Gastroesophageal sphincter (tissue), 3 donors: Measurements from ENCODE around the gene HRH1.

Experiments used
- EP300 ChIP-seq: sonication (generic); formaldehyde crosslinking; IDR thresholded peaks from one replicate; pipeline ENCODE4 v1.6.1; 2017; ENCODE audit warnings: antibody characterized with exemption, mild to moderate bottlenecking
- POLR2A ChIP-seq, 2 donors: fragments of 450-650 bp; IDR thresholded peaks; one replicate each; pipeline ENCODE4 v1.6.1; 2017; ENCODE audit warnings: antibody characterized with exemption in 2 of 2, mild to moderate bottlenecking in 2 of 2, moderate library complexity in 1 of 2
- POLR2AphosphoS5 ChIP-seq: sonication (generic); formaldehyde crosslinking; IDR thresholded peaks from one replicate; pipeline ENCODE4 v1.6.1; 2017; ENCODE audit warnings: antibody characterized with exemption
- TF ChIP-seq, protein P1 (sequence below), 4 experiments: fragments of 200-600 bp in 2 of 4; fragments of 450-650 bp in 2 of 4; sonication (generic) in 1 of 4; IDR thresholded peaks; one replicate each; pipeline ENCODE4 v1.5.1; 2017 to 2019; ENCODE audit warnings: antibody characterized with exemption in 4 of 4, mild to moderate bottlenecking in 2 of 4, moderate library complexity in 2 of 4

DNA sequence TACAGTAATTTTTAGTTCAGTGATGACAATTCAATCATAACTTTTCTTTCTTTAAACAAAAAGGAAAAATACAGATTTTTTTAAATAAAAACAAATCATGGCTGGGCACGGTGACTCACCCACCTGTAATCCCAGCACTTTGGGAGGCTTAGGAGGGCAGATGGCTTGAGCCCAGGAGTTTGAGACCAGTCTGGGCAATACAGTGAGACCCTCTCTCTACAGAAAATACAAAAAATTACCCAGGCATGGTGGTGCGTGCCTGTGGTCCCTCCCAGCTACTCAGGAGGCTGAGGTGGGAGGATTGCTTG is 92.3 kb downstream of the HRH1 start:
- TF ChIP-seq POLR2A (IDR thresholded peaks at IDR 0.05) = no peak
- TF ChIP-seq EP300 = no peak
- TF ChIP-seq, protein P1, sequence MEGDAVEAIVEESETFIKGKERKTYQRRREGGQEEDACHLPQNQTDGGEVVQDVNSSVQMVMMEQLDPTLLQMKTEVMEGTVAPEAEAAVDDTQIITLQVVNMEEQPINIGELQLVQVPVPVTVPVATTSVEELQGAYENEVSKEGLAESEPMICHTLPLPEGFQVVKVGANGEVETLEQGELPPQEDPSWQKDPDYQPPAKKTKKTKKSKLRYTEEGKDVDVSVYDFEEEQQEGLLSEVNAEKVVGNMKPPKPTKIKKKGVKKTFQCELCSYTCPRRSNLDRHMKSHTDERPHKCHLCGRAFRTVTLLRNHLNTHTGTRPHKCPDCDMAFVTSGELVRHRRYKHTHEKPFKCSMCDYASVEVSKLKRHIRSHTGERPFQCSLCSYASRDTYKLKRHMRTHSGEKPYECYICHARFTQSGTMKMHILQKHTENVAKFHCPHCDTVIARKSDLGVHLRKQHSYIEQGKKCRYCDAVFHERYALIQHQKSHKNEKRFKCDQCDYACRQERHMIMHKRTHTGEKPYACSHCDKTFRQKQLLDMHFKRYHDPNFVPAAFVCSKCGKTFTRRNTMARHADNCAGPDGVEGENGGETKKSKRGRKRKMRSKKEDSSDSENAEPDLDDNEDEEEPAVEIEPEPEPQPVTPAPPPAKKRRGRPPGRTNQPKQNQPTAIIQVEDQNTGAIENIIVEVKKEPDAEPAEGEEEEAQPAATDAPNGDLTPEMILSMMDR (IDR thresholded peaks at IDR 0.05) = no peak
- TF ChIP-seq POLR2AphosphoS5 = no peak
